Measurements from ENCODE around the gene LUZP1. TPM values are rescaled to one million over a fixed set of nuclear protein-coding genes. Genes with fewer than 3 reads are reported as not detected.

The LUZP1 gene
- total and polyA plus RNA-seq, 2 experiments from 2014 or later: 23.3 to 27.6 TPM

DNA sequence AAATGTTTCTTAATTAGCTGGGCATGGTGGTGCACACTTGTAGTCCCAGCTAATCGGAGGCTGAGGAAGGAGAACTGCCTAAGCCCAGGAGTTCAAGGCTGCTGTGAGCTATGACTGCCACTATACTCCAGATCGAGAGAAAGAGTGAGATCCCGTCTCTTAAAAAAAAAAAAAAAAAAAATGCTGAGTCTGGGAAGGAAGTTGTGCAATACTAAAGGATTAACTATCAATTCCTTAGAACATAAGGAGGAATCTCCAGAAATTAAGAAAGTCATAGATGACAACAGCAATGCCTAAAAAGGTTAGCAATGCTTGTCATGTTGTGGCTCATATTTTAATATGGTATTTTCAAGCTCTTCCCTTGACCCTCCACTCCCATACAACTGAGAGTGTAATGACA is 5.3 kb downstream of the LUZP1 start:
- 82% methylated on average over 3 of the region's 3 CpGs for WGBS (ENCODE audit: low lambda C conversion rate, missing lambda C conversion rate)
- Histone ChIP-seq H3K27me3 (no peaks in the 10 kb centered on the region), H3K79me2 (peaks cover 89% of the 10 kb centered on the region), H3K4me2 (no peak overlapping the region), H2AFZ (no peak overlapping the region), H4K20me1 (ENCODE audit: insufficient read depth, poor library complexity, severe bottlenecking) (peaks cover 45% of the 10 kb centered on the region), H3K9me3 (ENCODE audit: low read depth) (no peaks in the 10 kb centered on the region), H3K4me3 (no peak overlapping the region), H3K36me3 (replicated peaks; ENCODE audit: insufficient read depth, low read depth) (no peaks in the 10 kb centered on the region), H3K9me2 (replicated peaks; ENCODE audit: insufficient read depth) (no peaks in the 10 kb centered on the region), H3K4me1 (ENCODE audit: insufficient read depth) (peaks cover 6% of the 10 kb centered on the region), H3K27ac (no peak overlapping the region)
- DNase-seq (ENCODE audit: low spot score): no peak
- TF ChIP-seq, protein P1, sequence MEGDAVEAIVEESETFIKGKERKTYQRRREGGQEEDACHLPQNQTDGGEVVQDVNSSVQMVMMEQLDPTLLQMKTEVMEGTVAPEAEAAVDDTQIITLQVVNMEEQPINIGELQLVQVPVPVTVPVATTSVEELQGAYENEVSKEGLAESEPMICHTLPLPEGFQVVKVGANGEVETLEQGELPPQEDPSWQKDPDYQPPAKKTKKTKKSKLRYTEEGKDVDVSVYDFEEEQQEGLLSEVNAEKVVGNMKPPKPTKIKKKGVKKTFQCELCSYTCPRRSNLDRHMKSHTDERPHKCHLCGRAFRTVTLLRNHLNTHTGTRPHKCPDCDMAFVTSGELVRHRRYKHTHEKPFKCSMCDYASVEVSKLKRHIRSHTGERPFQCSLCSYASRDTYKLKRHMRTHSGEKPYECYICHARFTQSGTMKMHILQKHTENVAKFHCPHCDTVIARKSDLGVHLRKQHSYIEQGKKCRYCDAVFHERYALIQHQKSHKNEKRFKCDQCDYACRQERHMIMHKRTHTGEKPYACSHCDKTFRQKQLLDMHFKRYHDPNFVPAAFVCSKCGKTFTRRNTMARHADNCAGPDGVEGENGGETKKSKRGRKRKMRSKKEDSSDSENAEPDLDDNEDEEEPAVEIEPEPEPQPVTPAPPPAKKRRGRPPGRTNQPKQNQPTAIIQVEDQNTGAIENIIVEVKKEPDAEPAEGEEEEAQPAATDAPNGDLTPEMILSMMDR (IDR thresholded peaks at IDR 0.05; ENCODE audit: poor library complexity): no peak
- no peak for TF ChIP-seq EZH2 (IDR thresholded peaks at IDR 0.05; ENCODE audit: borderline replicate concordance)
- TF ChIP-seq EZH2phosphoT487 (IDR thresholded peaks at IDR 0.05; ENCODE audit: low read depth, severe bottlenecking, unreplicated experiment): no peak

GRCh38 chr1:23159963-23160877 is 8.4 kb downstream of the LUZP1 start:
- Histone ChIP-seq H4K20me1 (ENCODE audit: insufficient read depth, poor library complexity, severe bottlenecking) (peaks cover 40% of the 10 kb centered on the region), H3K4me1 (ENCODE audit: insufficient read depth) (no peaks in the 10 kb centered on the region), H3K4me3 (no peak overlapping the region), H3K27me3 (no peaks in the 10 kb centered on the region), H3K4me2 (no peak overlapping the region), H3K36me3 (replicated peaks; ENCODE audit: insufficient read depth, low read depth) (no peaks in the 10 kb centered on the region), H2AFZ (no peak overlapping the region), H3K79me2 (peaks cover 99% of the 10 kb centered on the region), H3K27ac (peak overlapping the region; percentile 43), H3K9me3 (ENCODE audit: low read depth) (no peaks in the 10 kb centered on the region), H3K9me2 (replicated peaks; ENCODE audit: insufficient read depth) (no peaks in the 10 kb centered on the region)
- DNase-seq (ENCODE audit: low spot score): peak; percentile 22
- 68% methylated on average over 5 of the region's 5 CpGs for WGBS (ENCODE audit: low lambda C conversion rate, missing lambda C conversion rate)
- TF ChIP-seq, protein P1 (IDR thresholded peaks at IDR 0.05; ENCODE audit: poor library complexity): no peak
- TF ChIP-seq EZH2 (IDR thresholded peaks at IDR 0.05; ENCODE audit: borderline replicate concordance) (no peak), EZH2phosphoT487 (IDR thresholded peaks at IDR 0.05; ENCODE audit: low read depth, severe bottlenecking, unreplicated experiment) (no peak)

DNA sequence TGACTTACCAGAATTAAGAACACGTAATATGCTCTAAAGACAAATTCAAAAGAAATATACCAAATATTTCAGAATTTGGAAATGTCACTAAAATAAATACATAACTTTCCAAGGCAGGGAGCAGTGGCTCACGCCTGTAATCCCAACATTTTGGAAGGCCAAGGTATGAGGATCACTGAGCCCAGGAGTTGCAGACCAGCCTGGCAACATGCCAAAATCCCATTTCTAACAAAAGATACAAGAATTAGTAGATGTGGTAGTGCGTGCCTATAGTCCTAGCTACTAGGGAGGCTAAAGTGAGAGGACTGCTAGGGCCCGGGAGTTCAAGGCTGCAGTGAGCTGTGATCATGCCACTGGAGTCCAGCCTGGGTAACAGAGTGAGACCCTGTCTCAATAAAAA is 11.7 kb downstream of the LUZP1 start:
- no peak overlapping the region for H2AFZ ChIP-seq
- H3K79me2 ChIP-seq: peaks cover 98% of the 10 kb centered on the region
- TF ChIP-seq EZH2phosphoT487 (IDR thresholded peaks at IDR 0.05; ENCODE audit: low read depth, severe bottlenecking, unreplicated experiment): no peak
- TF ChIP-seq, protein P1 (IDR thresholded peaks at IDR 0.05; ENCODE audit: poor library complexity): no peak
- no peak for TF ChIP-seq EZH2 (IDR thresholded peaks at IDR 0.05; ENCODE audit: borderline replicate concordance)
- H3K9me3 ChIP-seq (ENCODE audit: low read depth): no peaks in the 10 kb centered on the region
- H3K4me2 ChIP-seq: no peak overlapping the region
- no peak overlapping the region for H3K4me3 ChIP-seq
- H3K36me3 ChIP-seq (replicated peaks; ENCODE audit: insufficient read depth, low read depth): no peaks in the 10 kb centered on the region
- H3K4me1 ChIP-seq (ENCODE audit: insufficient read depth): no peaks in the 10 kb centered on the region
- WGBS (ENCODE audit: low lambda C conversion rate, missing lambda C conversion rate): 99% methylated on average over 4 of the region's 4 CpGs
- H4K20me1 ChIP-seq (ENCODE audit: insufficient read depth, poor library complexity, severe bottlenecking): peaks cover 29% of the 10 kb centered on the region
- no peaks in the 10 kb centered on the region for H3K9me2 ChIP-seq (replicated peaks; ENCODE audit: insufficient read depth)
- no peak for DNase-seq (ENCODE audit: low spot score)
- H3K27ac ChIP-seq: no peak overlapping the region
- H3K27me3 ChIP-seq: no peaks in the 10 kb centered on the region
